WTC11 (cell line): ENCODE data around the gene ICAM1.

Experiments
- CREB1 ChIP-seq: sonication (generic); formaldehyde crosslinking; IDR thresholded peaks from 2 replicates; pipeline ENCODE4 v1.8.0; 2023; ENCODE audit warnings: mild to moderate bottlenecking, missing genetic modification reagents
- CREM ChIP-seq: sonication (generic); formaldehyde crosslinking; IDR thresholded peaks from 2 replicates; pipeline ENCODE4 v1.8.1; 2022; ENCODE audit warnings: mild to moderate bottlenecking, missing genetic modification reagents, moderate library complexity
- CTCF ChIP-seq: fragments of 200-600 bp; IDR thresholded peaks from 2 replicates; pipeline ENCODE4 v1.8.0; 2022; ENCODE audit warnings: antibody characterized with exemption
- FOXP1 ChIP-seq: sonication (generic); formaldehyde crosslinking; IDR thresholded peaks from 2 replicates; pipeline ENCODE4 v1.8.0; 2022; ENCODE audit warnings: missing genetic modification reagents, mild to moderate bottlenecking, moderate library complexity, borderline replicate concordance
- IRF1 ChIP-seq: sonication (generic); formaldehyde crosslinking; IDR thresholded peaks from 2 replicates; pipeline ENCODE4 v1.8.0; 2023; ENCODE audit warnings: missing genetic modification reagents
- NFE2L1 ChIP-seq: sonication (generic); formaldehyde crosslinking; IDR thresholded peaks from 2 replicates; pipeline ENCODE4 v1.8.1; 2023; ENCODE audit warnings: missing genetic modification reagents
- RELA ChIP-seq: sonication (generic); formaldehyde crosslinking; IDR thresholded peaks from 2 replicates; pipeline ENCODE4 v1.8.1; 2022; ENCODE audit warnings: missing genetic modification reagents, mild to moderate bottlenecking, borderline replicate concordance
- SMAD4 ChIP-seq: sonication (generic); formaldehyde crosslinking; IDR thresholded peaks from 2 replicates; pipeline ENCODE4 v1.8.0; 2022; ENCODE audit warnings: mild to moderate bottlenecking, missing genetic modification reagents
- TCF7 ChIP-seq: sonication (generic); formaldehyde crosslinking; IDR thresholded peaks from 2 replicates; pipeline ENCODE4 v1.8.0; 2022; ENCODE audit warnings: mild to moderate bottlenecking, low read depth, missing genetic modification reagents, moderate library complexity
- USF2 ChIP-seq: sonication (generic); formaldehyde crosslinking; IDR thresholded peaks from 2 replicates; pipeline ENCODE4 v1.8.1; 2023; ENCODE audit warnings: mild to moderate bottlenecking, missing genetic modification reagents, moderate library complexity
- ZNF121 ChIP-seq: sonication (generic); formaldehyde crosslinking; IDR thresholded peaks from 2 replicates; pipeline ENCODE4 v1.8.0; 2023; ENCODE audit warnings: missing genetic modification reagents
- ZNF423 ChIP-seq: fragments of 250-450 bp; sonication (Bioruptor Pico); IDR thresholded peaks from 2 replicates; pipeline ENCODE4 v2.1.2; 2022; ENCODE audit warnings: mild to moderate bottlenecking, moderate library complexity

GRCh38 chr19:10295305-10295846 is 24.5 kb downstream of the ICAM1 start:
- TF ChIP-seq FOXP1 (CRISPR knock-in tag), result no peak; the same call in 1 of the 2 replicates
- no peak for TF ChIP-seq USF2
- no peak for TF ChIP-seq IRF1 (CRISPR knock-in tag)
- TF ChIP-seq NFE2L1 (CRISPR knock-in tag), result no peak
- no peak for TF ChIP-seq CREB1 (CRISPR knock-in tag)
- no peak for TF ChIP-seq SMAD4 (CRISPR knock-in tag)
- TF ChIP-seq CTCF, result no peak
- no peak for TF ChIP-seq ZNF423 (CRISPR knock-in tag)
- TF ChIP-seq TCF7, result no peak
- TF ChIP-seq CREM (CRISPR knock-in tag), result no peak
- TF ChIP-seq RELA, result no peak
- TF ChIP-seq ZNF121 (CRISPR knock-in tag), result no peak
